ENCODE results near the gene MCM9.

MCM9 gene

DNA sequence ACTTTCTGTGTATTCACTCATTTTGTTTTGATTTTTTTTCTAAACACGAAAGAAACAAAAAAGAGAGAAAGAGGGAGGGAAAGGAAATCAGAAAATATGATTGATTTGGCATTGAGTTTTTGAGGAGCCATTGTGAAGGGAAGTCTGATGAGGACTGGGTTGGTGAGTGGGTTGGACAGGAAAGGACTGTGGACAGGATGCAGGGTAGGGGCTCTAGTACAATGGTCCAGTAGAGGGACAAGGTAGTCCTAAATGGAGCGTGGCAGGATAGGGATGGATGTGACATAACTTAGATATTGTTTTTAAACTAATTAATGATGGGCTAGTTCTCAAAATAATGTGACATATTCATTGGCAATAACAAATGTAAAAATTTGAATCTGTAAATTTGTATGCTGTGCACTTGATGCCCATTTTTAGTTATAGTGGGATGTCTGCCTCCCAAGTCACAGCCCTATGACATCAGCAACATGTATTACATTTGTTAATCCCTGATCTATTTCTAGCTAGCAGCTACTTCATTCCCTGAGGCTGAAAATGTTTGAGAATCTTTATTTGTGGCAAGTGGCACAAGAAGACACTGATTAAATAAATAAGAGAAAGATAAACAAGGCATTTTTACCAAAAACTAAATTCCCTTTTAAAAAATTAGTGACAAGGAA is 105.0 kb downstream of the MCM9 start:
- no peak for DNase-seq (ENCODE audit: low read depth)
- TF ChIP-seq MYC (IDR thresholded peaks at IDR 0.05; ENCODE audit: low read depth, low read length) (no peak), CTCF (IDR thresholded peaks at IDR 0.05; ENCODE audit: low read depth, low read length) (no peak), POLR2A (IDR thresholded peaks at IDR 0.05; ENCODE audit: extremely low read depth, insufficient read length) (no peak), MAX (IDR thresholded peaks at IDR 0.05; ENCODE audit: low read depth, low read length) (no peak)
- H3K4me3 ChIP-seq (ENCODE audit: low read depth, low read length), result no peak overlapping the region

DNA sequence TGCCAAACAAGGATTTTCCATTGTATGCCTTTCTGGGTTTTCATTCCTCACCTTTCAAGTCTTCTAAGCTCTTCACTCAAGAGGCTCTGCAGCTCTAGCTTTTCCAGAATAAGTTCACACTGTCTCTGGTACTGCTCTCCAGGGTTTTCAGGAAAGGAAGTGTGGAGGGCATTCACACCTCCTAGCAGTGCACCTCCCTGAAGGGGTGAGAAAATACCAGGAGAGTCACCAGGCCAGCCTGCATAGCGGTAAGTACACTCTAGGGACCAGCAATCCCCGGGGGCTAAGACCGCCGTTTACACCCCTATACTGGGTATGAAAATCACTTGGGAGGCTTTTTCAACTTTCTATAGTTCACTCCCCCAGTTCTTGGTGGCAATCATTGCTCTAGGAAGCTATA is 108.9 kb downstream of the MCM9 start:
- DNase-seq (ENCODE audit: low read depth), result no peak
- H3K4me3 ChIP-seq (ENCODE audit: low read depth, low read length), result no peak overlapping the region
- TF ChIP-seq MAX (IDR thresholded peaks at IDR 0.05; ENCODE audit: low read depth, low read length), result no peak
- TF ChIP-seq MYC (IDR thresholded peaks at IDR 0.05; ENCODE audit: low read depth, low read length), result no peak
- no peak for TF ChIP-seq POLR2A (IDR thresholded peaks at IDR 0.05; ENCODE audit: extremely low read depth, insufficient read length)
- no peak for TF ChIP-seq CTCF (IDR thresholded peaks at IDR 0.05; ENCODE audit: low read depth, low read length)

- no peak for DNase-seq (ENCODE audit: low read depth)
- no peak overlapping the region for H3K4me3 ChIP-seq (ENCODE audit: low read depth, low read length)
- TF ChIP-seq MYC (IDR thresholded peaks at IDR 0.05; ENCODE audit: low read depth, low read length) (no peak), CTCF (IDR thresholded peaks at IDR 0.05; ENCODE audit: low read depth, low read length) (no peak), POLR2A (IDR thresholded peaks at IDR 0.05; ENCODE audit: extremely low read depth, insufficient read length) (no peak), MAX (IDR thresholded peaks at IDR 0.05; ENCODE audit: low read depth, low read length) (no peak)
Measured at GRCh38 chr6:118825661-118826060, 109.3 kb downstream of the MCM9 start.

- no peak for TF ChIP-seq POLR2A (IDR thresholded peaks at IDR 0.05; ENCODE audit: extremely low read depth, insufficient read length)
- no peak for TF ChIP-seq CTCF (IDR thresholded peaks at IDR 0.05; ENCODE audit: low read depth, low read length)
- no peak for TF ChIP-seq MAX (IDR thresholded peaks at IDR 0.05; ENCODE audit: low read depth, low read length)
- no peak for TF ChIP-seq MYC (IDR thresholded peaks at IDR 0.05; ENCODE audit: low read depth, low read length)
- DNase-seq (ENCODE audit: low read depth), result peak; percentile 33
- H3K4me3 ChIP-seq (ENCODE audit: low read depth, low read length), result no peak overlapping the region
Measured at GRCh38 chr6:118815495-118815894, 119.5 kb downstream of the MCM9 start.

DNA sequence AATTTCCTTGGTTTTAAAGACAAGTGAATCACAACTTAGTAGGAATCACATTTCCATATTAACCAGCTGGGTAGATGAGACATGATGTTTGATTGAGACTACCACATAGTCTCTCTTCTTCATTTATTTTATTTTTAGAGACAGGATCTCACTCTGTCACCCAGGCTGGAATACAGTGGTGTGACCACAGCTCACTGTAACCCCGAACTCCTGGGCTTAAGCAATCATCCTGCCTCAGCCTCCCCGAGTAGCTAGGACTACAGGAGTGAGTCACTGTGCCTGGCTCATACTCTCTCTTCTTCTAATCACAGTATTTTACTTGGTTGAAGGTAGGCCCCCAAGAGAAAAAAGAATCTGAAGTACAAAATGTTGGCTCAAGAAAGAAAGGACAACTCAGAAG is 121.2 kb downstream of the MCM9 start:
- TF ChIP-seq MAX (IDR thresholded peaks at IDR 0.05; ENCODE audit: low read depth, low read length) (no peak), CTCF (IDR thresholded peaks at IDR 0.05; ENCODE audit: low read depth, low read length) (no peak), MYC (IDR thresholded peaks at IDR 0.05; ENCODE audit: low read depth, low read length) (no peak), POLR2A (IDR thresholded peaks at IDR 0.05; ENCODE audit: extremely low read depth, insufficient read length) (no peak)
- H3K4me3 ChIP-seq (ENCODE audit: low read depth, low read length), result no peak overlapping the region
- DNase-seq (ENCODE audit: low read depth), result peak; percentile 32

All from NB4 (cell line).